Neuronal stem cell (in vitro differentiated cells): ENCODE data around the gene CHN1.
A peak's percentile ranks its signal among the peaks of the same experiment; 100 is the strongest.

Experiments
- DNase-seq: peaks from one replicate; pipeline ENCODE4 v3.0.0-alpha.2; 2013; ENCODE audit warnings: low spot score
- H2AFZ ChIP-seq: one replicate; pipeline ENCODE4 v1.6.1; 2013; ENCODE audit warnings: mild to moderate bottlenecking, low read length, inconsistent platforms
- H2AK5ac ChIP-seq: 2 replicates; pipeline ENCODE4 v1.6.1; 2013; ENCODE audit warnings: low read depth, mild to moderate bottlenecking, inconsistent platforms, low read length, moderate library complexity, mixed read lengths
- H2BK120ac ChIP-seq: 2 replicates; pipeline ENCODE4 v1.6.1; 2013; ENCODE audit warnings: low read depth, mild to moderate bottlenecking, inconsistent platforms, low read length, moderate library complexity, mixed read lengths
- H2BK12ac ChIP-seq: one replicate; pipeline ENCODE4 v1.6.1; 2013; ENCODE audit warnings: low read length, inconsistent platforms
- H2BK15ac ChIP-seq: 2 replicates; pipeline ENCODE4 v1.6.1; 2013; ENCODE audit warnings: mild to moderate bottlenecking, low read length, inconsistent platforms, mixed read lengths
- H2BK5ac ChIP-seq: one replicate; pipeline ENCODE4 v1.6.1; 2013; ENCODE audit warnings: inconsistent platforms, mild to moderate bottlenecking, low read length, moderate library complexity
- H3K14ac ChIP-seq: one replicate; pipeline ENCODE4 v1.6.1; 2013; ENCODE audit warnings: low read length, inconsistent platforms
- H3K18ac ChIP-seq: 2 replicates; pipeline ENCODE4 v1.6.1; 2013; ENCODE audit warnings: low read length, inconsistent platforms
- H3K23ac ChIP-seq: 2 replicates; pipeline ENCODE4 v1.6.1; 2013; ENCODE audit warnings: low read depth, mild to moderate bottlenecking, mixed read lengths, low read length, inconsistent platforms; ENCODE audit not compliant: poor library complexity
- H3K27ac ChIP-seq: replicated peaks from 3 replicates; pipeline ENCODE4 v1.5.1; 2013; ENCODE audit warnings: low read length, inconsistent platforms
- H3K27me3 ChIP-seq, 3 experiments: 2 replicates each; pipeline ENCODE4 v1.6.1; 2013; ENCODE audit warnings: low read length in 3 of 3, mild to moderate bottlenecking in 2 of 3, inconsistent platforms in 1 of 3, low read depth in 1 of 3, mixed read lengths in 1 of 3, moderate library complexity in 1 of 3; ENCODE audit not compliant: control insufficient read depth in 3 of 3, insufficient read depth in 3 of 3
- H3K36me3 ChIP-seq, 2 donors: replicated peaks in 1 of 2; 2 replicates each; pipeline ENCODE4 v1.6.1; 2013; ENCODE audit warnings: low read length in 2 of 2; ENCODE audit not compliant: control insufficient read depth in 2 of 2, insufficient read depth in 2 of 2
- H3K4ac ChIP-seq: 2 replicates; pipeline ENCODE4 v1.6.1; 2013; ENCODE audit warnings: inconsistent platforms, mild to moderate bottlenecking, low read length, moderate library complexity
- H3K4me1 ChIP-seq, 2 donors: 1 replicate in 1 of 2; 2 replicates in 1 of 2; pipeline ENCODE4 v1.6.1; 2013; ENCODE audit warnings: low read length in 2 of 2, low read depth in 1 of 2; ENCODE audit not compliant: control insufficient read depth in 2 of 2, insufficient read depth in 1 of 2
- H3K4me2 ChIP-seq: one replicate; pipeline ENCODE4 v1.6.1; 2013; ENCODE audit warnings: mild to moderate bottlenecking, low read length, inconsistent platforms; ENCODE audit not compliant: insufficient read depth, poor library complexity, severe bottlenecking
- H3K4me3 ChIP-seq, 2 donors: 2 replicates each; pipeline ENCODE4 v1.5.1; 2013; ENCODE audit warnings: low read length in 2 of 2, mild to moderate bottlenecking in 2 of 2, inconsistent platforms in 1 of 2, moderate library complexity in 1 of 2
- H3K79me1 ChIP-seq: one replicate; pipeline ENCODE4 v1.6.1; 2013; ENCODE audit warnings: low read depth, mild to moderate bottlenecking, inconsistent platforms, low read length, moderate library complexity
- H3K9ac ChIP-seq: one replicate; pipeline ENCODE4 v1.6.1; 2013; ENCODE audit warnings: mild to moderate bottlenecking, low read depth, low read length, inconsistent platforms; ENCODE audit not compliant: poor library complexity
- H3K9me3 ChIP-seq, 2 donors: replicated peaks in 1 of 2; 2 replicates each; pipeline versions ENCODE3 to v1.6.1; 2013; ENCODE audit warnings: low read length in 2 of 2, mild to moderate bottlenecking in 2 of 2, inconsistent platforms in 1 of 2, low read depth in 1 of 2, mixed read lengths in 1 of 2, moderate library complexity in 1 of 2; ENCODE audit not compliant: control insufficient read depth in 2 of 2, insufficient read depth in 1 of 2
- H4K8ac ChIP-seq: one replicate; pipeline ENCODE4 v1.6.1; 2013; ENCODE audit warnings: low read depth, mild to moderate bottlenecking, inconsistent platforms, low read length, moderate library complexity
- H4K91ac ChIP-seq: one replicate; pipeline ENCODE4 v1.6.1; 2013; ENCODE audit warnings: low read length, low read depth, mild to moderate bottlenecking, inconsistent platforms; ENCODE audit not compliant: poor library complexity
- WGBS, 2 donors: extraction: QIAGEN DNeasy Blood & Tissue Kit; methylation state at CpG; one replicate each; pipeline ENCODE4 v1.1.7; 2013; ENCODE audit warnings: missing lambda C conversion rate in 2 of 2, mixed read lengths in 1 of 2; ENCODE audit not compliant: insufficient read length in 2 of 2, insufficient replicate concordance in 1 of 2; ENCODE audit errors: extremely low coverage in 2 of 2; 5-methylcytosine and 5-hydroxymethylcytosine counted together

Gene CHN1

GRCh38 chr2:174784316-174784715, 220.9 kb downstream of the CHN1 start:
- no peak for DNase-seq
- Histone ChIP-seq H2BK120ac (no peak overlapping the region), H2BK12ac (no peak overlapping the region), H3K4ac (no peak overlapping the region), H3K18ac (no peak overlapping the region), H3K23ac (no peak overlapping the region), H3K9ac (no peak overlapping the region), H2AK5ac (no peak overlapping the region), H3K27ac (no peak overlapping the region), H4K8ac (no peak overlapping the region), H3K27me3 (no peaks in the 10 kb centered on the region), H2BK15ac (no peak overlapping the region), H3K4me1 (peaks cover 11 to 38% of the 10 kb centered on the region in 2 donors), H3K4me2 (no peak overlapping the region), H3K79me1 (no peaks in the 10 kb centered on the region), H3K36me3 (peaks cover 0 to 1% of the 10 kb centered on the region in 2 donors), H2BK5ac (no peak overlapping the region), H4K91ac (no peak overlapping the region), H3K4me3 (no peak overlapping the region), H2AFZ (no peak overlapping the region), H3K14ac (no peak overlapping the region), H3K9me3 (no peaks in the 10 kb centered on the region)
- WGBS, 2 donors: no CpG with 5 or more reads among the region's 7 CpGs

DNA sequence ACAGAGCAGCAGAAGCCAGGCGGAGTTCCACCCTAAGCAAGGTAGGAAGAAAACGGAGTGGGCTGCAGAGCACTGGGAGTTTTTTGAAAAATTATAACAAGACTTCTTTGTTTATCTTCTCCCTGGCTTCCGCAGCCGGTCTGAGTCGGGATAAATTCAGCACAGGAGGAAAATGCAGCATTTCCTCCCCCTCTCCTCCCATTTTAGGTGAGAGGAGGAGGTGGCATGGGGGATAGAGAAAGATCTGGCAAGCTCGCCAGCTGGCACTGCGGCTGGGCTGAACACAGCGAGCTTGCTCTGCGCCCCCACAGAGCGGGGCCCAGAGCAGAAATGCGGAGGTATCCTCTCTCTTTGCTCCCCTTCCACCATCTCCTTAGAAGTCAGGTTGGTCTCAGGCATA, 223.2 kb downstream of the CHN1 start:
- DNase-seq: no peak
- Histone ChIP-seq H3K27me3 (no peaks in the 10 kb centered on the region), H3K79me1 (no peaks in the 10 kb centered on the region), H2BK12ac (no peak overlapping the region), H2BK5ac (no peak overlapping the region), H3K4me3 (no peak overlapping the region), H2BK120ac (no peak overlapping the region), H3K4me1 (peaks cover 8 to 31% of the 10 kb centered on the region in 2 donors), H4K8ac (no peak overlapping the region), H3K14ac (no peak overlapping the region), H4K91ac (no peak overlapping the region), H2BK15ac (no peak overlapping the region), H3K9ac (no peak overlapping the region), H3K4ac (no peak overlapping the region), H2AFZ (peak overlapping the region; percentile 35), H3K23ac (no peak overlapping the region), H3K9me3 (no peaks in the 10 kb centered on the region), H3K36me3 (peaks cover 0 to 1% of the 10 kb centered on the region in 2 donors), H2AK5ac (no peak overlapping the region), H3K18ac (peak overlapping the region; percentile 23), H3K27ac (no peak overlapping the region), H3K4me2 (no peak overlapping the region)
- WGBS, 2 donors: no CpG with 5 or more reads among the region's 11 CpGs

DNA sequence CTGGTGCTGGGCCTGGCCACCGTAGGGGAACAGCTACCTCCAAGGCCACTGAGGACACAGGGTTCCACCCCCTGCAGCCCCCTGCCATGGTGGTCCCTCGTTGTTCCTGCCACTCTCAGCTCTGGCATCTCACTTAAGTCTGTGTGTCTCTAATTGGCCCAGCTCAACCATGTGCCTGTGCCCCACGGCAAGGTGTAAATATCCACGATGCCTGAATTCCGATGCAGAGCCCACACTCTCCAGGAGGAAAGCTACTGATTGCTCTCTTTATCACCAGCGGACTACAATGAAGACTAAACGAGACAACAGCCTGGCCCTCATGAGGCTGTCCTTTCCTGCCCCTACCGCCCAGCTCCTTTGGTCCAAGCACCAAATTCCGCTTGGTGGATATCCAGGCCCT, 223.9 kb downstream of the CHN1 start:
- WGBS, 2 donors: no CpG with 5 or more reads among the region's 9 CpGs
- H3K4ac ChIP-seq: no peak overlapping the region
- no peaks in the 10 kb centered on the region for H3K79me1 ChIP-seq
- peak overlapping the region; percentile 40 for H3K14ac ChIP-seq
- no peak overlapping the region for H4K91ac ChIP-seq
- H2BK12ac ChIP-seq: no peak overlapping the region
- H3K27me3 ChIP-seq: no peaks in the 10 kb centered on the region
- H2AFZ ChIP-seq: no peak overlapping the region
- no peak overlapping the region for H3K4me3 ChIP-seq
- H3K18ac ChIP-seq: peak overlapping the region; percentile 49
- H2AK5ac ChIP-seq: peak overlapping the region; percentile 68
- no peak for DNase-seq
- H3K9me3 ChIP-seq: no peaks in the 10 kb centered on the region
- H3K36me3 ChIP-seq: peaks cover 0 to 1% of the 10 kb centered on the region in 2 donors
- H3K9ac ChIP-seq: no peak overlapping the region
- H2BK15ac ChIP-seq: peak overlapping the region; percentile 47
- H4K8ac ChIP-seq: no peak overlapping the region
- H3K4me1 ChIP-seq: peaks cover 11 to 24% of the 10 kb centered on the region in 2 donors
- no peak overlapping the region for H3K27ac ChIP-seq
- H2BK120ac ChIP-seq: no peak overlapping the region
- H3K23ac ChIP-seq: peak overlapping the region; percentile 46
- H3K4me2 ChIP-seq: no peak overlapping the region
- no peak overlapping the region for H2BK5ac ChIP-seq

GRCh38 chr2:174780856-174781255, 224.3 kb downstream of the CHN1 start:
- no CpG with 5 or more reads among the region's 7 CpGs for WGBS, 2 donors
- no peak overlapping the region for H2BK5ac ChIP-seq
- H3K9me3 ChIP-seq: no peaks in the 10 kb centered on the region
- H4K8ac ChIP-seq: no peak overlapping the region
- no peak overlapping the region for H3K27ac ChIP-seq
- no peak overlapping the region for H3K4me3 ChIP-seq
- no peaks in the 10 kb centered on the region for H3K27me3 ChIP-seq
- DNase-seq: no peak
- H3K4ac ChIP-seq: no peak overlapping the region
- H3K4me1 ChIP-seq: peaks cover 11 to 21% of the 10 kb centered on the region in 2 donors
- peak overlapping the region; percentile 40 for H3K14ac ChIP-seq
- peak overlapping the region; percentile 47 for H2BK15ac ChIP-seq
- no peak overlapping the region for H2BK12ac ChIP-seq
- H3K9ac ChIP-seq: no peak overlapping the region
- peak overlapping the region; percentile 46 for H3K23ac ChIP-seq
- H3K36me3 ChIP-seq: peaks cover 0 to 1% of the 10 kb centered on the region in 2 donors
- peak overlapping the region; percentile 68 for H2AK5ac ChIP-seq
- H2BK120ac ChIP-seq: no peak overlapping the region
- H3K79me1 ChIP-seq: no peaks in the 10 kb centered on the region
- no peak overlapping the region for H3K4me2 ChIP-seq
- no peak overlapping the region for H2AFZ ChIP-seq
- H4K91ac ChIP-seq: no peak overlapping the region
- peak overlapping the region; percentile 49 for H3K18ac ChIP-seq
